Stimulated activated CD8-positive, alpha-beta memory T cell treated with anti-CD3 and anti-CD28 coated beads, Interleukin-4, amount 100 ng/mL, for 4 hours (primary cell): ENCODE data around the gene SUMF1.

ENCODE experiments used
- DNase-seq, 2 donors: peaks; one replicate each; pipeline ENCODE4 v3.0.0-alpha.2; 2020; ENCODE audit warnings: low read depth in 2 of 2, low spot score in 1 of 2

The SUMF1 gene

GRCh38 chr3:4394048-4394447, 73.0 kb downstream of the SUMF1 start:
- DNase-seq, result peak in 1 of 2 donors; percentile 7

DNA sequence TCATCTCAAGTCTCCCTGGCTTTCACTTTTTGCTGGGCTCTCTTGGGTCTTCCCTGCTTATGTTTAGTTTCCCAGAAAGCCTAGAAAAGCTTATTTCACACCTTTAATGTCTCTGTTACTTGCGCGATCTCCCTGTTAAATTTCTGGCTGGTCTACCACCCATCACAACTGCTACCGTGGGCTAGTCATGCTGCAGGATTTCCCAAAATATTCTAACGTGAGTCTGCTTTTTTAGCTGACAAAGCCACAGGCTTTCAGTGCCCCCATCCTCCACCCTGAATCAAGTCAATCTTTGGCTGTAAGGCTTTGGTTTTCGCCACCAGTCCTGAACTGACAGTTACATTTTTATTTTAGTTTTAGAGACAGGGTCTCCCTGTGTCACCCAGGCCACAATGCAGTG, 74.1 kb downstream of the SUMF1 start:
- no peak for DNase-seq

GRCh38 chr3:4387210-4388204, 79.6 kb downstream of the SUMF1 start:
- no peak for DNase-seq

- no peak for DNase-seq
These were observed 81.9 kb downstream of the SUMF1 start for GRCh38 chr3:4385201-4385600.

- no peak for DNase-seq
These were observed 87.1 kb downstream of the SUMF1 start for GRCh38 chr3:4380013-4380412.

DNA sequence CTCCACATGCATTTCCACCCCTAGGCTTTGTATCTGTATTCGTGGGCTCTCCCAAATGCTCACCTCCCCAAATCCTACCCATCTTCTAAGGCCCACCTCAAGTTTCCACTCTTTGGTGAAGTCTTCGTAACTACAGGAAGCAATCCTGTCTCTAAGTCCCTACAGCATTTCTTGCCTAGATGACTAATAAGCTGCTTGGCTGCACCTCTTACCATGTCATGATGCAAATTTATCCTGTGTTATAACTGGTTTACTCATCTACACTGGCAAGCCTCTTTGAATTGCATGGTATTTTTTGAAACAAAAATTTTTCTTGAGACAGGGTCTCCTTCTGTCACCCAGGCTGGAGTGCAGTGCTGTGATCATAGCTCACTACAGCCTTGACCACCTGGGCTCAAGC, 90.6 kb downstream of the SUMF1 start:
- no peak for DNase-seq

DNA sequence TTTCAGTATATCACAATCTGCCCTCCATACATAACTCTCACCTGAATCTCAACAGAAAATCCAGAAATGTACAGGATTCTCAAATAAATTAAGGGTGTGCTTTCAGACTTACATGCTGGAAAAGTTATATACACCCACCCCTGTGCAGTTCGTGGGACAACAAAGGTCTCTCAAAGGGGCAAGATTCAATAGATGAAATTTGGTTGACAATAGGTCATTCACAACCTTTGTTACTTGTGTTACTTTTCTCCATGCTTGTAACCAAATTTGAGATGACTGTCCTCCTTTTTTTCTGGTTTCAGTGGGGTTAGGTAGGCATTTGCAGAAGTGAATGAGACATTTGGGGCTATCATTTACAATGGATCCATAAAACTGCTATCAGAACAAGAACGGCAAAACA, 91.2 kb downstream of the SUMF1 start:
- DNase-seq, result no peak

DNA sequence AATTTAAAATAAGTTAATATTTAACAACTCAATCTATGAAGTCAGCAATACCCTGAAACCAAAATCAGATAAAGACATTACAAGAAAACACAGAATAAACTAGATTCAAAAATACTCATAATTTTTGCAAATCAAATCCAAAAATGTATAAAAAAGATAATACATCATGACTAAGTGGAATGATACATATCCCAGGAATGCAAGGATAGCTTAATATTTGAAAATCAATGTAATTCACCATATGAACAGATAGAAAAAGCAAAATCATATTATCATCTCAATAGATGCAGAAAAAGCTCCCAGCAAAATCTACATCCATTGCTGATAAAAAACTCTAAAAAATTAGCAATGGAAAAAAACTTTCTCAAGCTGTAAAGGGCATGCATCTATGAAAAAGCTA, 93.4 kb downstream of the SUMF1 start:
- DNase-seq, result no peak

GRCh38 chr3:4362523-4362922, 104.5 kb downstream of the SUMF1 start:
- DNase-seq, result no peak

DNA sequence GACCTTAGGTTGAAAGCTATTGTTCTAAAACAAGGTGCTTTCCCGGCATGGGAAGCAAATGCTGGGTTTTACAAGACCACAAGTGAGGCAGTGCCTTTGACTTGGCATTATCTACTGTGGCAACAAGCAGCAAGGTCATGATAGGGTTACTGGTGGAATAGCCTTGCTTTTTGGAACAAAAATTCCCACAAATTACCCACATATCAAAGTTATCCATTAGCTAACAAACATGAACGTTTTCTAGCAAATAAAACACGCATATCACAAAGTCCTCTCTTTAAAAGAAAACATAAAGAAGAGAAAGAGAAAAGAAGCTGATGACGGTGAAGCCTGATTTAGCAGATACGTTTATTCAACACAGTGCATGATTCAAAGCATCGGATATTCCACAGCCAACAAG, 106.3 kb downstream of the SUMF1 start:
- DNase-seq, result no peak

DNA sequence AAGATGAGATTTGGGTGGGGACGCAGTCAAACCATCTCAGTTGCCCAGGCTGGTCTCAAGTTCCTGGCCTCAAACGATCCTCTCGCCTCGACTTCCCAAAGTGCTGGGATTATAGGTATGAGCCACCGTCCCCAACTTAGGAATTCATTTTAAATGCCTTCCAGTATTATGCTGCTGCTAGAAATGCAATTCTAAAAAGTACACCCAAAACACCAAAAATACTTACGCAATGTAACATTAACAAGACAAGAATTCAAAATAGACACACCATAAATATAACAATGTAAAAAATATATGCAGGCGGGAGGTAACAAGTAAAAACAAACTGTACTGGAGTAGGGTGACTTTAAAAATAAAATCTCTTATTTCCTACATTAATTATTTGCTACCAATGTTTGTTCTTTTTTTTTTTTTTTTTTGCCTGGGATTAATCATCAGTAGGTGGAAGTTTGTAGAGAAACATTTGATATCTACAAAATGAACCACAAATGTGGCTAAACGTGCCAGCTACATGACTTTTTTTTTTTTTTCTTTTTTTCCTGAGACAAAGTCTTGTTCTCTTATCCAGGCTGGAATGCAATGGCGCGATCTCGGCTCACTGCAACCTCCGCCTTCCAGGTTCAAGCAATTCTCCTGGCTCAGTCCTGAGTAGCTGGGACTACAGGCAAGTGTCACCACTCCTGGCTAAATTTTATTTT, 107.1 kb downstream of the SUMF1 start:
- no peak for DNase-seq

DNA sequence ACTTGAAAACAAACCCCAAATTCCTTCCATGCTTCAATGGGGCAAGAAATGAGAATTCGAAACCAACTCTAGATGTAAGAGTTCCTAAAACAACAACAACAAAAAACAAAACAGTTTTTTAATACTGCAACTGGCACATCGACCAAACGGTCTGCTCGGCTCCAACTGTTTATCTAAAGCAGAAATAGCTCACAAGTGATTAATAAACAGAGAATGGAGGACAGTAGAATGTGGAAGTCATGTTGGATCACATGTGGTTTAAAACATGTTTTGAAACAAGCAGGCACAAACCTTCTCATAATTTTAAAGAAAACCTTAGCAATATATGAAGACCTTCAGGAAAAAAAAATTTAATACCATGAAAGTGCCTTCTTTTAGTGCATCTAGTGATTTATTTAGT, 108.8 kb downstream of the SUMF1 start:
- DNase-seq, result no peak

DNA sequence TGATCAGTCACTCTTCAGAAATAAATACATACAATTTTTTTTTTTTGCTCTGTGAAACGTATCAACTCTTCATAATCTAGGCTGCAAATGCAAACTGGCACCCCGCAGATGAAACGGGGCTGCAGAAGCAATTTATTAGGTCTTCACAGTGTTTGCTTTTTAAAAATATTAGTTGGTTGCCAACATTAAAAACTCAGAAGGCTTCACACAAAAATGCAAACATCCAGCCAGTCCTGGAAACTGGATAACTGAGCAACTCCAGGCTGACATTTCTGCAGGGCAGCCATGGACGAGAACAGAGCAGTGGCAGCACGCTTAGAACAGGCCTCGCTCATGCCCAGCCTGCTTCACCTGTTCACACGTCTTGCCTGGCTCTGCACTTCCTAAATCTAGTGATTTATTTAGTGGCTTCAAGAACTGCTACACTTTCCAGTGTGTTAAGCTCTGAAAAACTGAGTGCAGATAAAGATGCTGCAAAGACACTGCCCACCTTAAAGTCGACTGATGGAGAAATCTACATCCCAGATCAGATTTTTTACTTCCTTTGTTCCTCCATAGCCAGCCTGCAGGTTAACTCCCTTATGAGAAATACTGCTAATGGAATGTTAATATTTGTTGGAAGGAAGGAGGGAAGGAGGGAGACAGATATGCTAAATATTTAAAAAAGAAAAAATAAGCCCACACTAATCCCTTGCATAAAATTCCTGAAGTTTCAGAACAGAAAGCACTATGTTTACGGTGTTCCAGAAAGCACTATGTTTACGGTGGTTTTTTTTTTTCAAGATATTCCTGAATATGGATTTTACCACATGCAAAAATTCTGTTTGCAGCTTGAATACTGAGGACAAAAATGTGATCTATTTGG, 110.3 kb downstream of the SUMF1 start:
- DNase-seq, result no peak

DNA sequence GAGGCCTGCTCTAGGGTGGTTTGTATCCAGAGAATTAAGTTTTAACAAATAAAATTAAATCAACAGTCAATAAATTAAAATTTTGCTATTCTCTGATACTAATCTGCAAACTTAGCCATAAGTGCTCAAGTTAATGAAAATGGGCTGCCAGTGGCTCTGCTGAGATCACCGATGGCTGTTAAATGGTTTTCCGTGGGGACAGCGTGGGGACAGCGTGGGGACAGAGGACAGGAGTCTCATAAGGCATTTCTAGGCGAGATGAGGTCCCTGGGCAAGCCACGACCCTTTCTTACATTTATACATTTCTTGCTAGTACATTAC, 110.9 kb downstream of the SUMF1 start:
- DNase-seq, result no peak

DNA sequence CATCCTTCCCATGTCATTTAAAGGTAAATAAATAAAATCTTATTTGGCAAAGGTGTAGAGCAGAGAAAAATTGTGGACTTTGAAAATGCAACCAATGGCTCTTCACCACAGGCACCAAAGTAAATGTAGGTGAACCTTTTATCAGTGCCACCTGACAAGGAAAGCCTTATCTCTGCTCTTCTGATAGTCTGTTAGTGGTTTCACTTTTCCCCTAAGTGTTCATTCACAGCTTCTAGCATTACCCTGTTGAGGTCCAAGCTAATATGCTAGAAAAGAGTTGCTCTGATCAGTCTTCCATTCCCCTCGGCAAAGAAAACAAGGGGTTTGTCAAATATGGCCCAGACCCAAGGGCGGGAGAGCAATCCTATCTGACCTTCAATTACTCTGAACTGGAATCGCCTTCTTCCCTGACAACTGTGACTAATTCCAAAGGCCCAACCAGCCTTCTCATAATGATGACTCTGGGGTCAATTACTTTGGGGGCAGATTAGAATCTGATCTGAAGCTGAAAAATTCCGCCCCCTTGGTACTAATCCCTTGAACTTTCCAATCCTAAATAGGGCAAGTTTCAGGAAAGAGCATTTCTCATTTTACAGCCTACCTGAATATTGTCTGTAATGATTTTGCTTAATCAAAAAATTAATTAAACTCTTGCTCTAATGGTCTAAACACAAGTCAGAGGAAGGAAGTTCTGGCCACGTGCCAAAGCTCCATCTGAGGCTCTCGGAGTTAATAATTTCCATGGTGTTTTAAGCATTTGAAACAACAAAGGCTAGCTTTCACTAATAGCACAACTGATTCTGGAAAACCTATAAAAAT, 111.5 kb downstream of the SUMF1 start:
- DNase-seq, result no peak

GRCh38 chr3:4351872-4352271, 115.2 kb downstream of the SUMF1 start:
- no peak for DNase-seq

DNA sequence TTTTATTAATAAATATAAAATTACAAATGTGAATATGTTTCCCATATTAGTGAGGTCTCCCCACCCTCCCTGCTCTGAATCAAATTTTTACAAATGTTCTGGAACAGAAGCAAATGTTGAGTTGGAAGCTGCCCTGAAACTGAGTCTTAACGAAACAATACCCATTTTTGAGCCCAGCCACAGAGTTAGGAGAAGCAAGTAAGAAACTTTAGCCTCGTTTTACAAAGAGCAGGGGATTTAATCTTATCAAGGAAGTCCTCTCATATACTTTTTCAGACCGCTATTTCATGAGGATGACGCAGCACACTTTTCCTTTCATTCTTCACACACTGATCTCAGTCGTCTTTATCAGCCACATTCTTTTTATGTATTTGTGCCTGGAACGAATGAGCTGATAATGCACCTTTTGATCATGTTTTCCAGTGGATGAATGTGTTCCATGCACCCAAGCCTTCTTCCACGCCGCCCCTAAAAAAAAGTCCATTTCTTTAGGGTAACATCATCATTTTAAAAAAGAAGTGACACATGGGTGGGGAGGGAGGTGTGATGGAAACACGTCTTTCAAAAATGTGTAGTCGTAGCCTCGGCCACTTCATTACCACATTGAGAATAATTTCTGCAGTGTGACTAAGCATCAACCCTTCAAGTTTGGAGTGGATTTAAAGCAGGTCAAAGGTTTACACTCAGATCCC, 115.8 kb downstream of the SUMF1 start:
- peak in 1 of 2 donors; percentile 9 for DNase-seq

- peak; percentile 11 to 22 for DNase-seq
These were observed 116.3 kb downstream of the SUMF1 start for GRCh38 chr3:4350789-4351163.

GRCh38 chr3:4343258-4343657, 123.8 kb downstream of the SUMF1 start:
- DNase-seq, result no peak

DNA sequence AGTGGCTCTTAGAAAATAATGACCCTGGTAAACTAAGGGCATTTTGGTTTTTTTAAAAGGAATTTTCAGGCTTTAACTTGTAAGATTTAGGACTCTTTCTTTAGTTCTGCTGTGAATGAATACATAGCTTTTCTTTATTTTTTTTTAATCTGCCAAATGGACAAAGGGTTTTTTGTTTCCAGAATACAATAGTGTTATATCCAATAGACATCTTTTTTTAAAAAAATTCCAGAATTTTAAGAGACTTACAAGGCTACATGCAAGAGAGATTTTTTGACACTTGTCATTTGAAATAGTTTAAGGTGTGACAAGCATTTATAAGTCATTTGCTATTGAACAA, 125.8 kb downstream of the SUMF1 start:
- no peak for DNase-seq
